Type B pancreatic cell (in vitro differentiated cells): ENCODE measurements around the gene JHY. TPM values are rescaled to one million over a fixed set of nuclear protein-coding genes. Genes with fewer than 3 reads are reported as not detected.

Experiments
- DNase-seq: peaks from one replicate; pipeline ENCODE4 v3.0.0; 2021; ENCODE audit warnings: mixed read lengths; ENCODE audit not compliant: unreplicated experiment; ENCODE audit errors: extremely low spot score
- H3K27ac Mint-ChIP-seq: 2 replicates; pipeline ENCODE4 v1.8.0; 2021; ENCODE audit warnings: mild to moderate bottlenecking, mixed read lengths
- H3K27me3 Mint-ChIP-seq: 2 replicates; pipeline ENCODE4 v1.8.0; 2021; ENCODE audit warnings: mixed read lengths
- H3K36me3 Mint-ChIP-seq: 2 replicates; pipeline ENCODE4 v1.8.0; 2021; ENCODE audit warnings: mixed read lengths
- H3K4me1 Mint-ChIP-seq: one replicate; pipeline ENCODE4 v1.8.0; 2021; ENCODE audit warnings: mixed read lengths; ENCODE audit not compliant: unreplicated experiment
- H3K4me3 Mint-ChIP-seq: 2 replicates; pipeline ENCODE4 v1.8.0; 2021; ENCODE audit warnings: mild to moderate bottlenecking, mixed read lengths
- H3K9me3 Mint-ChIP-seq: 2 replicates; pipeline ENCODE4 v1.8.0; 2021; ENCODE audit warnings: mixed read lengths
- CTCF ChIP-seq: fragments of 200-600 bp; sonication (generic); conservative IDR thresholded peaks from 2 replicates; pipeline ENCODE4 v1.5.0; 2021; ENCODE audit warnings: antibody characterized with exemption, mild to moderate bottlenecking
- long read RNA-seq: library from polyadenylated mRNA; unstranded; transcript quantifications from one replicate; pipeline ENCODE4 v2.0.0, GENCODE V29; 2020
- total RNA-seq: library from RNA; stranded (reverse); gene quantifications from 2 replicates; pipeline ENCODE4 v1.2.1, GENCODE V29; 2021; ENCODE audit warnings: low replicate concordance

Gene JHY
- 3.7 and 4.2 TPM in 2 replicates for total RNA-seq
- long read RNA-seq, partial matches to known transcripts: 0 of 4 reads
- long read RNA-seq, other reads (novel, unspliced or antisense): 3 of 4 reads

- H3K9me3 Mint-ChIP-seq: no peaks in the 10 kb centered on the region
- peaks cover 7% of the 10 kb centered on the region for H3K4me1 Mint-ChIP-seq
- H3K36me3 Mint-ChIP-seq: no peaks in the 10 kb centered on the region
- peak within 1 kb of the TSS; percentile 94 for H3K27ac Mint-ChIP-seq
- DNase-seq: peak; percentile 79
- peak within 1 kb of the TSS; percentile 93 for H3K4me3 Mint-ChIP-seq
- peaks cover 37% of the 10 kb centered on the region for H3K27me3 Mint-ChIP-seq
- TF ChIP-seq CTCF: no peak
Measured at GRCh38 chr11:122882189-122882856, at the start of gene JHY. Gene JHY (plus strand): TSS chr11:122882759. CDS start chr11:122885850, 3,091 bp downstream.

- Mint-ChIP-seq H3K4me3 (no peak overlapping the region), H3K9me3 (no peaks in the 10 kb centered on the region)
Measured at GRCh38 chr11:122833846-122834464, 48.6 kb upstream of the JHY start.

GRCh38 chr11:122836916-122837315, 45.6 kb upstream of the JHY start:
- Mint-ChIP-seq H3K9me3 (peaks cover 4% of the 10 kb centered on the region), H3K4me3 (no peak overlapping the region), H3K4me1 (peaks cover 11% of the 10 kb centered on the region), H3K27me3 (no peaks in the 10 kb centered on the region), H3K36me3 (no peaks in the 10 kb centered on the region), H3K27ac (no peak overlapping the region)
- no peak for TF ChIP-seq CTCF
- no peak for DNase-seq

More at GRCh38 chr11:122833846-122834464, 48.6 kb upstream of the JHY start:
- no peak for DNase-seq
- peaks cover 15% of the 10 kb centered on the region for H3K4me1 Mint-ChIP-seq
- no peak overlapping the region for H3K27ac Mint-ChIP-seq
- no peaks in the 10 kb centered on the region for H3K27me3 Mint-ChIP-seq
- no peak for TF ChIP-seq CTCF
- H3K36me3 Mint-ChIP-seq: no peaks in the 10 kb centered on the region

- no peaks in the 10 kb centered on the region for H3K27me3 Mint-ChIP-seq
- no peak overlapping the region for H3K4me3 Mint-ChIP-seq
- no peak for DNase-seq
- peaks cover 6% of the 10 kb centered on the region for H3K4me1 Mint-ChIP-seq
- no peak for TF ChIP-seq CTCF
- no peak overlapping the region for H3K27ac Mint-ChIP-seq
- peaks cover 5% of the 10 kb centered on the region for H3K9me3 Mint-ChIP-seq
- no peaks in the 10 kb centered on the region for H3K36me3 Mint-ChIP-seq
Measured at GRCh38 chr11:122837528-122838346, 44.8 kb upstream of the JHY start.

- peaks cover 6% of the 10 kb centered on the region for H3K4me1 Mint-ChIP-seq
- no peak for TF ChIP-seq CTCF
- peaks cover 5% of the 10 kb centered on the region for H3K9me3 Mint-ChIP-seq
- H3K36me3 Mint-ChIP-seq: no peaks in the 10 kb centered on the region
- no peaks in the 10 kb centered on the region for H3K27me3 Mint-ChIP-seq
- no peak for DNase-seq
- H3K27ac Mint-ChIP-seq: no peak overlapping the region
- H3K4me3 Mint-ChIP-seq: no peak overlapping the region
Measured at GRCh38 chr11:122843281-122844141, 39.0 kb upstream of the JHY start.
